Liver (tissue), 3 donors: ENCODE results near the gene FBXL22.

Source experiments
- ATF3 ChIP-seq: IDR thresholded peaks from 2 replicates; pipeline ENCODE4 v1.6.1; 2016; ENCODE audit warnings: antibody characterized with exemption
- CTCF ChIP-seq: fragments of 150-350 bp; IDR thresholded peaks from 2 replicates; pipeline ENCODE4 v1.5.1; 2017; ENCODE audit warnings: improper control_type of control experiment, low read depth, low read length; ENCODE audit not compliant: missing input control
- EGR1 ChIP-seq, 2 donors: IDR thresholded peaks; 2 replicates each; pipeline ENCODE4 v1.6.1; 2016 to 2018; ENCODE audit warnings: antibody characterized with exemption in 2 of 2, low read depth in 2 of 2
- JUND ChIP-seq, 2 donors: IDR thresholded peaks; 2 replicates each; pipeline ENCODE4 v1.6.1; 2016; ENCODE audit warnings: antibody characterized with exemption in 2 of 2
- MAX ChIP-seq: IDR thresholded peaks from 2 replicates; pipeline ENCODE4 v1.6.1; 2016; ENCODE audit warnings: antibody characterized with exemption
- RAD21 ChIP-seq, 2 donors: IDR thresholded peaks; 2 replicates each; pipeline ENCODE4 v1.6.1; 2016; ENCODE audit warnings: antibody characterized with exemption in 2 of 2, mild to moderate bottlenecking in 2 of 2
- REST ChIP-seq: IDR thresholded peaks from 2 replicates; pipeline ENCODE4 v1.6.1; 2016; ENCODE audit warnings: antibody characterized with exemption, mild to moderate bottlenecking
- RXRA ChIP-seq, 2 donors: IDR thresholded peaks; 2 replicates each; pipeline ENCODE4 v1.6.1; 2017 to 2018; ENCODE audit warnings: antibody characterized with exemption in 2 of 2, mild to moderate bottlenecking in 1 of 2
- SP1 ChIP-seq: IDR thresholded peaks from 2 replicates; pipeline ENCODE4 v1.6.1; 2018; ENCODE audit warnings: antibody characterized with exemption, mild to moderate bottlenecking
- TAF1 ChIP-seq: conservative IDR thresholded peaks from 2 replicates; pipeline ENCODE4 v1.6.1; 2016; ENCODE audit warnings: antibody characterized with exemption, mild to moderate bottlenecking
- YY1 ChIP-seq: IDR thresholded peaks from 2 replicates; pipeline ENCODE4 v1.6.1; 2016; ENCODE audit warnings: antibody characterized with exemption, mild to moderate bottlenecking
- ZBTB33 ChIP-seq: IDR thresholded peaks from 2 replicates; pipeline ENCODE4 v1.6.1; 2016; ENCODE audit warnings: antibody characterized with exemption
- donor health status: healthy.
- donor health status: healthy.

GRCh38 chr15:63572749-63573464, 24.3 kb upstream of the FBXL22 start:
- TF ChIP-seq YY1 (no peak), REST (no peak), CTCF (no peak), JUND (IDR thresholded peaks at IDR 0.05) (no peak), SP1 (no peak), MAX (no peak), TAF1 (no peak), RAD21 (IDR thresholded peaks at IDR 0.05) (no peak), ATF3 (no peak), RXRA (IDR thresholded peaks at IDR 0.05) (no peak), ZBTB33 (no peak), EGR1 (IDR thresholded peaks at IDR 0.05; ENCODE audit: low read depth in 2 of 2) (no peak)
